Endometrial microvascular endothelial cells (primary cell): ENCODE results near the gene AMH. TPM values are rescaled to one million over a fixed set of nuclear protein-coding genes. Genes with fewer than 3 reads are reported as not detected.

Source experiments
- in situ Hi-C: cut with HindIII; loops from 2 replicates; pipeline ENCODE4 v1.10.0; 2017; ENCODE audit warnings: low sequenced_read_pairs, low pct_unique_long_range_greater_than_20kb; ENCODE audit errors: inconsistent ontology term
- total RNA-seq: library from RNA; depleted of rRNA; stranded (reverse); fragments of >200 nt; gene quantifications from one replicate; pipeline ENCODE4 v1.2.3, GENCODE V29; 2015; ENCODE audit errors: inconsistent ontology term

The AMH gene
- total RNA-seq, 1 donor from 2014 or later = 0.19 TPM

- in situ Hi-C loops = no loop called here
Observed at GRCh38 chr19:2217591-2217990, 31.5 kb upstream of the AMH start.

DNA sequence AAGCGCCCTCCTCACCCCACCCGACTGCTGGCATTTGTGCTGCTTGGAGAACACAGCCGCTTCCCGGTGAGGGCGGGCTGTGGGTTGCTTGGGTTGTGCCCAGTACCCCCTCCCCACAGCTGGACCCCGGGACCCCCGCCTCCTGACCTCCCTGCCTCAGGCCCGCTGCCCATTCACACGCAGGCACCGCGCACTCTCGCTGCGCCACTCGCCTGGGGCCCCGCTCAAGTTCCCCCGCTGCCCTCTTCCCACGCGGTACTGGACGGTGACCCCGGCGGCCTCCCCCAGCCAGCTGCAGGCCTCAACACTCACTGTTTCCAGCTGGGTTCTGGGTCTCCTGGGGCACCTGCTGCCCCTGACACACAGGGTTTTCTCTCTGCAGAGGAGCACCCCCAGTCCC is 29.4 kb upstream of the AMH start:
- in situ Hi-C loops = no loop called here

DNA sequence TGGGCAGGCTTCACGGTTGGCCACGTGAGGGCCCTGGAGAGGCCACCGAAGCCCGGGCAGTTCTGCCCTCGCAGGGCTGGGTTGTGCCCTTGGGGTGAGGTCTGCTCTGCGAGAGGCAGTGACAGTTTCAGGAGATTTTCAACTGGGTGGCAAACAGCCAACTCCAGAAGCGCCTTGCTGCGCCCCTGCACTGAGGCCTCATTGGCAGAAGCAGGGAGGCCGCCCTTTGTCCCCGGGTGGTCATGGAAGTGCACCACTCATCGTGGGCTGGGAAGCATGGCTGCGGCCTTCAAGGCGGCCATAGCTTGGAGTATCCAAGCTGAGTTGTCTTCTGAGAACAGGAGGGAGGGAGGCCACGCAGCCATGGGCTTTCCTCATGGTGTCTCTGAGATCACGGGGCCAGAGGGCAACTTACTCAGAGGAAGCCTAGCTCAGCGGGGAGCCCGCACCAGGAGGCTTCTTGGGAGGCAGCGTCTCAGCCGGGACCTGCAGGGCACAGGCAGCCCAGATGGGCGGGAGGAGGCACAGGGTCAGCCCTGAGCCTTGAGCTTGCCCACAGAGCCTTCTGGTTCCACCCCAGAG is 27.8 kb upstream of the AMH start:
- in situ Hi-C loops = no loop called here

GRCh38 chr19:2221918-2222317 is 27.2 kb upstream of the AMH start:
- in situ Hi-C loops = no loop called here

- in situ Hi-C loops = no loop called here
Observed at GRCh38 chr19:2223391-2223790, 25.7 kb upstream of the AMH start.

DNA sequence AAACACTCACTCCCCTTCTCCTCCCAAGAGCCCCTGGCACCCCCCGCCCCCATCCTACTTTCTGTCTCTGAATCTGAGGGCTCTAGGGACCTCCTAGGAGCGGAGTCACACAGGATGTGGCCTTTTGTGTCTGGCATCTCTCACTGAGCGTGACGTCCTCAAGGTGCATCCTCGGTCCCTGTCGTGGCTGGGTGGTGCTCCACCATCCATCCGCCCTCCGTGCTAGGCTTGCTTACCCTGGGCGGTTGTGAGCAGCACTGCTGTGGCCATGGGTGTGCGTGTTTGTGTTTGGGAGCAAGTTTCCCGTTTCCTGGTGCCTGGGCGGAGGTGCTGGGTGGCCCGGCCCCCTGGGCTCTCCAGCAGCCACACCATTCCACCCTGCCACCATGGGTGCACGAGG is 25.2 kb upstream of the AMH start:
- in situ Hi-C loops = no loop called here

DNA sequence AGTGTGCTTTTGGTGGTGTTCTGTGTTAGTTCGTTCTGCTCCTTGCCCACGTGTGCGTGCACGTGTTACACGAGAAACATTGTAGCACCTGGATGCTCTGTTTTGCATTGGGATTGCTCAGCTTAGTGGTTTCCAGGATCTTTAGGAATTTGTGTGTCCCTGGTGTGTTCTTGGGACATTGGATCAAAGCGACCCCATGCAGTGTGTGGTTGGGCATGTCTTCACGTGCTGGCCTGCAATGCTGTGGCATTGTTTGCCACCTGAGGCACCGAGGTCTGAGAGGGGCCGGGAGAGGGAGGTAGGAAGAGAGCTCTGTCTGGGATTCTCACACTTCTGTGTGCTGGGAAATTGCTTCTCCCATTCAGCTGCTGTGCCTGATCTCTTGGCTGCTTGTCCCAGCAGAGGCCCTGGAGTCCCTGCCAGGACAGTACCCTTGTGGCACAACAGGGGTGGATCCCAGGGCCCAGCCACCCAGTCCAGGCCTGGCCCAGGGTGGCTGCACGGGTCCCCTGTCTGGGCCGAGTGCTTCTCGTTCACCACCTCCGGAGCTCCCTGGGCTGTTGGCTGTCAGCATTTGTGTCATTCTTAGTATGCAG is 24.3 kb upstream of the AMH start:
- in situ Hi-C loops = no loop called here

- in situ Hi-C loops = no loop called here
Observed at GRCh38 chr19:2225415-2226050, 23.6 kb upstream of the AMH start.

- in situ Hi-C loops = no loop called here
Observed at GRCh38 chr19:2226051-2226839, 22.9 kb upstream of the AMH start.

DNA sequence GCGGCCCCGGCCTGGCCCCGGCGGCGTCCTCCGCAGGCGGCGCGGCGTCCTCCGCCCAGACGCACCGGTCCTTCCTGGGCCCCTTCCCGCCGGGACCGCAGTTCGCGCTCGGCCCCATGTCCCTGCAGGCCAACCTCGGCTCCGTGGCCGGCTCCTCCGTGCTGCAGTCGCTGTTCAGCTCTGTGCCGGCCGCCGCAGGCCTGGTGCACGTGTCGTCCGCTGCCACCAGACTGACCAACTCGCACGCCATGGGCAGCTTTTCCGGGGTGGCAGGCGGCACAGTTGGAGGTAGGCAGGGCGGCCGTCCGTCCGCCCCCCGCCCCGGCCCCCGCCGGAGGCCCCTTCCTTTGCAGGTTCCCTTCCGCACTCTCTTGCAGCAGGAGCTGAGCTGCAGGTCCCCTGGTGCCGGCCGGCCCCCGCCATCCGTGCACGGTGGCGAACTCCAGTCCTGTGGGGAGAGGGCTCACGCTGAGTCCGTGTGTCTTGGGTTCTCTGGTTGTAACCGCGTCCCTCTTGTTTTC is 22.2 kb upstream of the AMH start:
- in situ Hi-C loops = no loop called here

GRCh38 chr19:2227415-2228156 is 21.5 kb upstream of the AMH start:
- in situ Hi-C loops = no loop called here

- in situ Hi-C loops = no loop called here
Observed at GRCh38 chr19:2228157-2229030, 20.7 kb upstream of the AMH start.

GRCh38 chr19:2229103-2230032 is 19.8 kb upstream of the AMH start:
- in situ Hi-C loops = no loop called here

DNA sequence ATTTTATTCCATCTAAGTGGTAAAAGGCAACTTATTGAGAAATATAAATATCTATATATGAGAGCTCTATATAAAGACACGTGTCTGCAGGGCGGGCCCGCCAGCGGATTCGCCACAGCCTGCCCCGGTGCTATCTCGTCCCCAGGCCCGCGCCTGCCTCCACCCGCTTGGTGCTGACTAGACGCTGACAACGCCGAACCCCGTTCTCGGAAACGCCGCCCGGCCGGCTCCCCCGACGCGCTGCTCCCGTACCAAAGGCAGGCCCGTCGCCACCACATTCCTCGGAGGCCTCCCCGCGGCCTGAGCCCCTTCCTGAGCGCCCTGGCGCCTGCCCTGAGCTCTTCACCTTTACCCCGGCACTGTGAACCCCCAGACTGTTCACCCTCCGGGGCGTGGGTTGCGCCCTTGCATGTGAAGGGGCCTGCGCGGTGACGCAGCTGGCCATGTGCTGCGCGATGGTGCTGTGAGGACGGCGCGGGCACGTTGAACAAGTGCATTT is 19.0 kb upstream of the AMH start:
- in situ Hi-C loops = no loop called here

DNA sequence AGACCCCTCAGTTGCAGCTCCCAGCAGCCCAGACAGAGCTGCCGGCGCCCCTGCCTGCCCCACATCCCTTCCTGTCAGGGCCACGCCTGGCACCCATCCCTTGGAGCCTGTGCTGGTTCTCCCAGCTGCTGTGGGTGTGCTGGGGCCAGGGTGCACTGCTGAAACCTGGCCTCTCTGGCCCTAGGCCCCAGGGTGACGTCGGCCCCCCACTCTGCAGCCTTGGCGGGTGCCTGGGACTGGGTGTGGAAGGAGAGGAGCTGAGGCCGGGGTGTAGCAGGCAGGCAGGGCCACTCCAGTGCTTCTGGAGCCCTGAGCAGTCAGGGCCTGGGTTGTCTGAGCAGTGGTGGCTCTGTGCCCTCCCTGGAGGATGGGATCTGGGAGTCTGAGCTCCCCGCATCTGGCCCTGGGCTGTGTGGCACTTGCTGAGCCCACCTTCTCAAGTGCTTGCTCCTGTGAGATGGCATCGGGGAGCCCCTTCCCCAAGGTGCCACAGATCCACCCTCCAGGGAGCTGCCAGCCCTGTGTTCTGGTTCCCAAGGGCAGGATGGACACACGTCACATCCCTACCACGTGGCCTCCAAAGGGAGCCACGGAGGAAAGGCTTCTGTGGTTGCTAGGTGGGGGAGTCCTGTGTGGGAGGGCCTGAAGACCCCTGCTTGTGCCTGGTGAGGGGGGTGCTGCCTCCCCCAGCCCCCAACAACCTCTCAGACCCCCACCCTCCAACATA is 18.2 kb upstream of the AMH start:
- in situ Hi-C loops = no loop called here

- in situ Hi-C loops = no loop called here
Observed at GRCh38 chr19:2231621-2232221, 17.4 kb upstream of the AMH start.
